HCT116 (cell line): ENCODE data around the gene IER5L.

ENCODE experiments used
- EZH2 ChIP-seq: fragments of 200-600 bp; sonication (generic); IDR thresholded peaks from 2 replicates; pipeline ENCODE4 v1.6.1; 2017; ENCODE audit warnings: antibody characterized with exemption, mixed run types
- EZH2phosphoT487 ChIP-seq: fragments of 200-600 bp; IDR thresholded peaks from 2 replicates; pipeline ENCODE4 v1.6.1; 2018; ENCODE audit warnings: antibody characterized with exemption, borderline replicate concordance
- JUND ChIP-seq: IDR thresholded peaks from 2 replicates; pipeline ENCODE4 v1.6.1; 2012
- POLR2A ChIP-seq: IDR thresholded peaks from 2 replicates; pipeline ENCODE4 v1.7.0; 2011; ENCODE audit warnings: borderline replicate concordance; ENCODE audit not compliant: insufficient read depth, insufficient read length; ENCODE audit errors: extremely low read depth
- RAD21 ChIP-seq: IDR thresholded peaks from 2 replicates; pipeline ENCODE4 v1.6.1; 2012; ENCODE audit warnings: low read depth, mild to moderate bottlenecking
- SIN3A ChIP-seq: IDR thresholded peaks from 2 replicates; pipeline ENCODE4 v1.6.1; 2012; ENCODE audit warnings: low read depth
- SP1 ChIP-seq: IDR thresholded peaks from 2 replicates; pipeline ENCODE4 v1.6.1; 2012; ENCODE audit warnings: low read depth
- SRF ChIP-seq: IDR thresholded peaks from 2 replicates; pipeline ENCODE4 v1.6.1; 2012; ENCODE audit warnings: low read depth
- TCF7L2 ChIP-seq: IDR thresholded peaks from 2 replicates; pipeline ENCODE4 v1.7.0; 2011; ENCODE audit warnings: borderline replicate concordance, inconsistent platforms; ENCODE audit not compliant: insufficient read depth, insufficient read length; ENCODE audit errors: extremely low read depth
- YY1 ChIP-seq: IDR thresholded peaks from 2 replicates; pipeline ENCODE4 v1.6.1; 2011; ENCODE audit warnings: low read length, low read depth, moderate library complexity, mild to moderate bottlenecking; ENCODE audit not compliant: insufficient replicate concordance; ENCODE audit errors: extremely low read depth
- ZFX ChIP-seq: fragments of 450-650 bp; IDR thresholded peaks from 2 replicates; pipeline ENCODE4 v1.6.1; 2017
- TF ChIP-seq, protein P1 (sequence below), 3 experiments: fragments of 200-600 bp in 1 of 3; sonication (generic) in 1 of 3; IDR thresholded peaks in 2 of 3; conservative IDR thresholded peaks in 1 of 3; 2 replicates each; pipeline ENCODE4 v1.5.1; 2012 to 2017; ENCODE audit warnings: low read depth in 2 of 3, low read length in 2 of 3, antibody characterized with exemption in 1 of 3, borderline replicate concordance in 1 of 3, control low read depth in 1 of 3, mild to moderate bottlenecking in 1 of 3, mixed read lengths in 1 of 3, mixed run types in 1 of 3, moderate library complexity in 1 of 3; ENCODE audit not compliant: insufficient read depth in 1 of 3
- TF ChIP-seq, protein P2 (sequence below): IDR thresholded peaks from 2 replicates; pipeline ENCODE4 v1.6.1; 2012; ENCODE audit warnings: low read depth

DNA sequence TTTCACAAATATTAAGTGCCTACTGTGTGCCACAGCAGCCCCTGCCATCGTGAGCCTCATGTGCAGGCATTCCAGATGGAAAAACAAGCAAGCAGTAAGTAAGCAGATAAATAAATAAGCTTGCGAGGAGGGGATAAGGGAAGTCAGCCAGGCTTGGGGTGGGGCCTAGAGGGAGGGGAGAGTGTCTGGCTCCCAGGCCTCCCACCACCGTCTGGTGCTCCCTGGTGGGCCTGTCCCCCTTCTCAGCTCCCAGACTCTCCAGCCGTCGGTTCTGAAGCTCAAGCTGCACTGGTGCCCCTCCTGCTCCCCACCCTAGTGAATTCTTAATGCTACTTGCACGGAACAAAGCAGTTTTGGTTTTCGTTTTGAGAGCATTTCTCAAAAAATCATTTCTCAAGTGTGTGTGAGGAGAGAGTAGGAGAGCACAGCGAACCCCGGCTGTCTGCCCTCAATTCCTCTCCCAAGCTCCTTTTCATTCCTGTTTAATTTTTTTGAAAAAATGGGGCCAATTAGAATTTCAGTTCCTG, 6.6 kb upstream of the IER5L start:
- TF ChIP-seq YY1 (no peak), RAD21 (no peak), POLR2A (no peak), EZH2 (no peak), ZFX (no peak), SRF (no peak), TCF7L2 (no peak), EZH2phosphoT487 (no peak), SIN3A (no peak), JUND (no peak), SP1 (no peak)
- TF ChIP-seq, protein P1, sequence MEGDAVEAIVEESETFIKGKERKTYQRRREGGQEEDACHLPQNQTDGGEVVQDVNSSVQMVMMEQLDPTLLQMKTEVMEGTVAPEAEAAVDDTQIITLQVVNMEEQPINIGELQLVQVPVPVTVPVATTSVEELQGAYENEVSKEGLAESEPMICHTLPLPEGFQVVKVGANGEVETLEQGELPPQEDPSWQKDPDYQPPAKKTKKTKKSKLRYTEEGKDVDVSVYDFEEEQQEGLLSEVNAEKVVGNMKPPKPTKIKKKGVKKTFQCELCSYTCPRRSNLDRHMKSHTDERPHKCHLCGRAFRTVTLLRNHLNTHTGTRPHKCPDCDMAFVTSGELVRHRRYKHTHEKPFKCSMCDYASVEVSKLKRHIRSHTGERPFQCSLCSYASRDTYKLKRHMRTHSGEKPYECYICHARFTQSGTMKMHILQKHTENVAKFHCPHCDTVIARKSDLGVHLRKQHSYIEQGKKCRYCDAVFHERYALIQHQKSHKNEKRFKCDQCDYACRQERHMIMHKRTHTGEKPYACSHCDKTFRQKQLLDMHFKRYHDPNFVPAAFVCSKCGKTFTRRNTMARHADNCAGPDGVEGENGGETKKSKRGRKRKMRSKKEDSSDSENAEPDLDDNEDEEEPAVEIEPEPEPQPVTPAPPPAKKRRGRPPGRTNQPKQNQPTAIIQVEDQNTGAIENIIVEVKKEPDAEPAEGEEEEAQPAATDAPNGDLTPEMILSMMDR (IDR thresholded peaks at IDR 0.05 in 2 of 3, conservative IDR thresholded peaks at IDR 0.05 in 1 of 3; ENCODE audit: borderline replicate concordance in 1 of 3, insufficient read depth in 1 of 3, low read depth in 2 of 3, low read length in 2 of 3): no peak
- TF ChIP-seq, protein P2, sequence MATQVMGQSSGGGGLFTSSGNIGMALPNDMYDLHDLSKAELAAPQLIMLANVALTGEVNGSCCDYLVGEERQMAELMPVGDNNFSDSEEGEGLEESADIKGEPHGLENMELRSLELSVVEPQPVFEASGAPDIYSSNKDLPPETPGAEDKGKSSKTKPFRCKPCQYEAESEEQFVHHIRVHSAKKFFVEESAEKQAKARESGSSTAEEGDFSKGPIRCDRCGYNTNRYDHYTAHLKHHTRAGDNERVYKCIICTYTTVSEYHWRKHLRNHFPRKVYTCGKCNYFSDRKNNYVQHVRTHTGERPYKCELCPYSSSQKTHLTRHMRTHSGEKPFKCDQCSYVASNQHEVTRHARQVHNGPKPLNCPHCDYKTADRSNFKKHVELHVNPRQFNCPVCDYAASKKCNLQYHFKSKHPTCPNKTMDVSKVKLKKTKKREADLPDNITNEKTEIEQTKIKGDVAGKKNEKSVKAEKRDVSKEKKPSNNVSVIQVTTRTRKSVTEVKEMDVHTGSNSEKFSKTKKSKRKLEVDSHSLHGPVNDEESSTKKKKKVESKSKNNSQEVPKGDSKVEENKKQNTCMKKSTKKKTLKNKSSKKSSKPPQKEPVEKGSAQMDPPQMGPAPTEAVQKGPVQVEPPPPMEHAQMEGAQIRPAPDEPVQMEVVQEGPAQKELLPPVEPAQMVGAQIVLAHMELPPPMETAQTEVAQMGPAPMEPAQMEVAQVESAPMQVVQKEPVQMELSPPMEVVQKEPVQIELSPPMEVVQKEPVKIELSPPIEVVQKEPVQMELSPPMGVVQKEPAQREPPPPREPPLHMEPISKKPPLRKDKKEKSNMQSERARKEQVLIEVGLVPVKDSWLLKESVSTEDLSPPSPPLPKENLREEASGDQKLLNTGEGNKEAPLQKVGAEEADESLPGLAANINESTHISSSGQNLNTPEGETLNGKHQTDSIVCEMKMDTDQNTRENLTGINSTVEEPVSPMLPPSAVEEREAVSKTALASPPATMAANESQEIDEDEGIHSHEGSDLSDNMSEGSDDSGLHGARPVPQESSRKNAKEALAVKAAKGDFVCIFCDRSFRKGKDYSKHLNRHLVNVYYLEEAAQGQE: no peak
